Gastroesophageal sphincter (tissue), 4 donors: ENCODE measurements around the gene PDCD1. TPM values are rescaled to one million over a fixed set of nuclear protein-coding genes. Genes with fewer than 3 reads are reported as not detected.

ENCODE experiments used
- ATAC-seq: fragments of 150-250 bp; one replicate; pipeline ENCODE4 v1.9.1; 2016; ENCODE audit warnings: mild to moderate bottlenecking, moderate library complexity
- H3K27ac ChIP-seq, 4 donors: fragments of 200-600 bp; sonication (generic) in 3 of 4; 1 replicate in 3 of 4; 2 replicates in 1 of 4; pipeline ENCODE4 v1.5.1; 2016 to 2019
- H3K27me3 ChIP-seq: fragments of 200-600 bp; sonication (generic); one replicate; pipeline ENCODE4 v1.5.1; 2019
- H3K36me3 ChIP-seq, 2 donors: fragments of 200-600 bp; sonication (generic); one replicate each; pipeline ENCODE4 v1.5.1; 2019; ENCODE audit warnings: control low read depth in 1 of 2
- H3K4me1 ChIP-seq, 3 donors: fragments of 200-600 bp; sonication (generic); 1 replicate in 2 of 3; 2 replicates in 1 of 3; pipeline ENCODE4 v1.5.1; 2016 to 2019; ENCODE audit warnings: control low read depth in 2 of 3
- H3K4me3 ChIP-seq, 2 donors: fragments of 200-600 bp; sonication (generic); one replicate each; pipeline ENCODE4 v1.5.1; 2019; ENCODE audit warnings: mild to moderate bottlenecking in 1 of 2, moderate library complexity in 1 of 2
- H3K9me3 ChIP-seq, 3 donors: fragments of 200-600 bp; sonication (generic); one replicate each; pipeline ENCODE4 v1.5.1; 2017 to 2019; ENCODE audit warnings: control low read depth in 2 of 3
- CTCF ChIP-seq, 4 experiments: fragments of 200-600 bp in 2 of 4; fragments of 450-650 bp in 2 of 4; sonication (generic) in 1 of 4; IDR thresholded peaks; one replicate each; pipeline ENCODE4 v1.5.1; 2017 to 2019; ENCODE audit warnings: antibody characterized with exemption in 4 of 4, mild to moderate bottlenecking in 2 of 4, moderate library complexity in 2 of 4
- EP300 ChIP-seq: sonication (generic); formaldehyde crosslinking; IDR thresholded peaks from one replicate; pipeline ENCODE4 v1.6.1; 2017; ENCODE audit warnings: antibody characterized with exemption, mild to moderate bottlenecking
- POLR2A ChIP-seq, 2 donors: fragments of 450-650 bp; IDR thresholded peaks; one replicate each; pipeline ENCODE4 v1.6.1; 2017; ENCODE audit warnings: antibody characterized with exemption in 2 of 2, mild to moderate bottlenecking in 2 of 2, moderate library complexity in 1 of 2
- POLR2AphosphoS5 ChIP-seq: sonication (generic); formaldehyde crosslinking; IDR thresholded peaks from one replicate; pipeline ENCODE4 v1.6.1; 2017; ENCODE audit warnings: antibody characterized with exemption
- WGBS, 2 donors: methylation state at CpG; one replicate each; pipeline ENCODE4 v1.1.5; 2018; ENCODE audit warnings: low coverage in 1 of 2; 5-methylcytosine and 5-hydroxymethylcytosine counted together
- total RNA-seq, 4 donors: library from RNA; depleted of rRNA; stranded (reverse); fragments of >200 nt; gene quantifications; one replicate each; pipeline ENCODE4 v1.1.0, GENCODE V29; 2016

Gene PDCD1
- total RNA-seq, 4 donors from 2014 or later: 0.19 to 0.54 TPM; not detected in 2

- no CpG with 5 or more reads among the region's 27 CpGs for WGBS, 2 donors
- ATAC-seq: no peak
- Histone ChIP-seq H3K27me3 (peaks cover 5% of the 10 kb centered on the region), H3K4me1 (peaks cover 0 to 11% (median 4%) of the 10 kb centered on the region in 3 donors), H3K27ac (no peak overlapping the region), H3K9me3 (no peaks in the 10 kb centered on the region), H3K36me3 (no peaks in the 10 kb centered on the region), H3K4me3 (no peak overlapping the region)
- TF ChIP-seq POLR2AphosphoS5 (no peak), CTCF (IDR thresholded peaks at IDR 0.05) (no peak), POLR2A (IDR thresholded peaks at IDR 0.05) (no peak), EP300 (no peak)
Measured at GRCh38 chr2:241853651-241854341, 4.9 kb downstream of the PDCD1 start.

- H3K27me3 ChIP-seq: peaks cover 3% of the 10 kb centered on the region
- WGBS, 2 donors: 67% methylated on average over 2 to 3 of the region's 10 CpGs
- ATAC-seq: no peak
- H3K4me3 ChIP-seq: no peak overlapping the region
- no peaks in the 10 kb centered on the region for H3K36me3 ChIP-seq
- no peaks in the 10 kb centered on the region for H3K9me3 ChIP-seq
- no peak overlapping the region for H3K27ac ChIP-seq
- H3K4me1 ChIP-seq: peaks cover 0 to 9% (median 4%) of the 10 kb centered on the region in 3 donors
- no peak for TF ChIP-seq CTCF (IDR thresholded peaks at IDR 0.05)
Measured at GRCh38 chr2:241852981-241853631, 5.6 kb downstream of the PDCD1 start.

- no peak for ATAC-seq
- H3K9me3 ChIP-seq: no peaks in the 10 kb centered on the region
- 91% methylated on average over 6 of the region's 39 CpGs; no CpG with 5 or more reads in 1 of the 2 donors for WGBS, 2 donors
- no peak overlapping the region for H3K4me3 ChIP-seq
- H3K36me3 ChIP-seq: no peaks in the 10 kb centered on the region
- TF ChIP-seq POLR2A (IDR thresholded peaks at IDR 0.05) (no peak), POLR2AphosphoS5 (no peak), EP300 (no peak), CTCF (IDR thresholded peaks at IDR 0.05) (no peak)
- no peak overlapping the region for H3K27ac ChIP-seq
- H3K27me3 ChIP-seq: peaks cover 3% of the 10 kb centered on the region
- H3K4me1 ChIP-seq: peaks cover 0 to 9% (median 4%) of the 10 kb centered on the region in 3 donors
Measured at GRCh38 chr2:241852116-241852980, 6.3 kb downstream of the PDCD1 start.

GRCh38 chr2:241851325-241852115, 7.2 kb downstream of the PDCD1 start:
- H3K4me1 ChIP-seq: peaks cover 0 to 9% (median 4%) of the 10 kb centered on the region in 3 donors
- TF ChIP-seq EP300 (no peak), POLR2AphosphoS5 (no peak), POLR2A (IDR thresholded peaks at IDR 0.05) (no peak), CTCF (IDR thresholded peaks at IDR 0.05) (no peak)
- 100% methylated on average over 1 of the region's 26 CpGs for WGBS, 2 donors
- no peak overlapping the region for H3K4me3 ChIP-seq
- peaks cover 3% of the 10 kb centered on the region for H3K27me3 ChIP-seq
- H3K9me3 ChIP-seq: no peaks in the 10 kb centered on the region
- no peak overlapping the region for H3K27ac ChIP-seq
- no peak for ATAC-seq
- H3K36me3 ChIP-seq: no peaks in the 10 kb centered on the region
